Fibroblast of skin of left quadriceps (primary cell): ENCODE results near the gene TCP11.
"Not testable (repeated sequence)": the region's sequence is repeated elsewhere in the genome, so short reads cannot be mapped to it uniquely, and the experiment has no call there.

Experiments used
- DNase-seq, 2 experiments: peaks; one replicate each; pipeline ENCODE4 v3.0.0-alpha.2; 2013; ENCODE audit warnings: low read depth in 2 of 2

The TCP11 gene

GRCh38 chr6:35146453-35146852 is 5.3 kb upstream of the TCP11 start:
- peak in 1 of 2 experiments; percentile 37 for DNase-seq

- DNase-seq, result no peak
These were observed 4.6 kb upstream of the TCP11 start for GRCh38 chr6:35145757-35146156.

- peak; percentile 46 to 53 for DNase-seq
These were observed 1.7 kb upstream of the TCP11 start for GRCh38 chr6:35142588-35143569.

- no peak for DNase-seq
These were observed 516 bp downstream of the TCP11 start for GRCh38 chr6:35140639-35141006.

GRCh38 chr6:35139924-35140638 is 1.1 kb downstream of the TCP11 start:
- peak; percentile 46 to 53 for DNase-seq

GRCh38 chr6:35139470-35139869 is 1.7 kb downstream of the TCP11 start:
- DNase-seq, result no peak

- not testable (repeated sequence) for DNase-seq
These were observed 2.9 kb downstream of the TCP11 start for GRCh38 chr6:35138191-35138590.

GRCh38 chr6:35136185-35136584 is 5.0 kb downstream of the TCP11 start:
- DNase-seq, result no peak

GRCh38 chr6:35128496-35128895 is 12.6 kb downstream of the TCP11 start:
- no peak for DNase-seq

GRCh38 chr6:35128042-35128441 is 13.1 kb downstream of the TCP11 start:
- DNase-seq, result no peak

- DNase-seq, result no peak
These were observed 16.8 kb downstream of the TCP11 start for GRCh38 chr6:35124356-35124755.

GRCh38 chr6:35120746-35121145 is 20.4 kb downstream of the TCP11 start:
- no peak for DNase-seq

- no peak for DNase-seq
These were observed 32.7 kb downstream of the TCP11 start for GRCh38 chr6:35108309-35108885.

GRCh38 chr6:35107761-35108160 is 33.4 kb downstream of the TCP11 start:
- not testable (repeated sequence) for DNase-seq

GRCh38 chr6:35107208-35107607 is 33.9 kb downstream of the TCP11 start:
- DNase-seq, result not testable (repeated sequence)

- not testable (repeated sequence) for DNase-seq
These were observed 35.1 kb downstream of the TCP11 start for GRCh38 chr6:35106061-35106460.

GRCh38 chr6:35105078-35105477 is 36.1 kb downstream of the TCP11 start:
- no peak for DNase-seq

GRCh38 chr6:35099116-35099515 is 42.0 kb downstream of the TCP11 start:
- DNase-seq, result no peak

- peak; percentile 81 to 82 for DNase-seq
These were observed 44.8 kb downstream of the TCP11 start for GRCh38 chr6:35096129-35096862.

- DNase-seq, result no peak
These were observed 47.0 kb downstream of the TCP11 start for GRCh38 chr6:35094183-35094582.

- no peak for DNase-seq
These were observed 47.4 kb downstream of the TCP11 start for GRCh38 chr6:35093783-35094182.

GRCh38 chr6:35093118-35093445 is 48.1 kb downstream of the TCP11 start:
- no peak for DNase-seq
